GM13976 (cell line): ENCODE results near the gene GBP3.
"Not testable (repeated sequence)": the region's sequence is repeated elsewhere in the genome, so short reads cannot be mapped to it uniquely, and the experiment has no call there.

Source experiments
- DNase-seq: peaks from one replicate; pipeline ENCODE4 v3.0.0; 2012; ENCODE audit warnings: low spot score
- in situ Hi-C: fragments of 300-500 bp; cut with MboI; formaldehyde crosslinking; loops from one replicate; pipeline ENCODE4 v1.12.0; 2022; ENCODE audit warnings: low sequenced_read_pairs, mixed read lengths, inconsistent platforms; ENCODE audit not compliant: unreplicated experiment
- TF ChIP-seq, protein P1 (sequence below): IDR thresholded peaks from 2 replicates; pipeline ENCODE4 v1.5.1; 2012; ENCODE audit warnings: borderline replicate concordance, mild to moderate bottlenecking; ENCODE audit not compliant: insufficient read depth; ENCODE audit errors: extremely low read depth, missing control alignments, control extremely low read depth

Gene GBP3

DNA sequence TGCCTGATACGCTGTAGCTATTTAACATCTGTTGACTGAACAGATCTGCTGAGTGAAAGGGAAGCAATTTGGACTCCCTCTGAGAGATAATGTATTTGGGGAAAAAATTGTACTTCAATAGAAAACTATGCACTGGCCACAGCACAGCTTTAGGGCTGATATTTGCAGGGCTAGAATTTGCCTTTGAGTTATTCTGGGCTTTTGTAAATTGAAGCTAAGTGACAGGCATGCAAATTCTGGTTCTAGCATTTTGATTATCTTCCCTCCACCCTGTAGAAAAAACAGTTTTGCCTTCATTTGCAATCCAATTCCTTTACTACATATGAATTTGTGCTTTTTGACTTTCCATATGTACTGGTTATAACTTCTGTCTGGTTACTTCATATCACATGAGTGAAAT, 38.1 kb downstream of the GBP3 start:
- no peak for DNase-seq
- TF ChIP-seq, protein P1, sequence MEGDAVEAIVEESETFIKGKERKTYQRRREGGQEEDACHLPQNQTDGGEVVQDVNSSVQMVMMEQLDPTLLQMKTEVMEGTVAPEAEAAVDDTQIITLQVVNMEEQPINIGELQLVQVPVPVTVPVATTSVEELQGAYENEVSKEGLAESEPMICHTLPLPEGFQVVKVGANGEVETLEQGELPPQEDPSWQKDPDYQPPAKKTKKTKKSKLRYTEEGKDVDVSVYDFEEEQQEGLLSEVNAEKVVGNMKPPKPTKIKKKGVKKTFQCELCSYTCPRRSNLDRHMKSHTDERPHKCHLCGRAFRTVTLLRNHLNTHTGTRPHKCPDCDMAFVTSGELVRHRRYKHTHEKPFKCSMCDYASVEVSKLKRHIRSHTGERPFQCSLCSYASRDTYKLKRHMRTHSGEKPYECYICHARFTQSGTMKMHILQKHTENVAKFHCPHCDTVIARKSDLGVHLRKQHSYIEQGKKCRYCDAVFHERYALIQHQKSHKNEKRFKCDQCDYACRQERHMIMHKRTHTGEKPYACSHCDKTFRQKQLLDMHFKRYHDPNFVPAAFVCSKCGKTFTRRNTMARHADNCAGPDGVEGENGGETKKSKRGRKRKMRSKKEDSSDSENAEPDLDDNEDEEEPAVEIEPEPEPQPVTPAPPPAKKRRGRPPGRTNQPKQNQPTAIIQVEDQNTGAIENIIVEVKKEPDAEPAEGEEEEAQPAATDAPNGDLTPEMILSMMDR: no peak
- in situ Hi-C loops: no loop called here

DNA sequence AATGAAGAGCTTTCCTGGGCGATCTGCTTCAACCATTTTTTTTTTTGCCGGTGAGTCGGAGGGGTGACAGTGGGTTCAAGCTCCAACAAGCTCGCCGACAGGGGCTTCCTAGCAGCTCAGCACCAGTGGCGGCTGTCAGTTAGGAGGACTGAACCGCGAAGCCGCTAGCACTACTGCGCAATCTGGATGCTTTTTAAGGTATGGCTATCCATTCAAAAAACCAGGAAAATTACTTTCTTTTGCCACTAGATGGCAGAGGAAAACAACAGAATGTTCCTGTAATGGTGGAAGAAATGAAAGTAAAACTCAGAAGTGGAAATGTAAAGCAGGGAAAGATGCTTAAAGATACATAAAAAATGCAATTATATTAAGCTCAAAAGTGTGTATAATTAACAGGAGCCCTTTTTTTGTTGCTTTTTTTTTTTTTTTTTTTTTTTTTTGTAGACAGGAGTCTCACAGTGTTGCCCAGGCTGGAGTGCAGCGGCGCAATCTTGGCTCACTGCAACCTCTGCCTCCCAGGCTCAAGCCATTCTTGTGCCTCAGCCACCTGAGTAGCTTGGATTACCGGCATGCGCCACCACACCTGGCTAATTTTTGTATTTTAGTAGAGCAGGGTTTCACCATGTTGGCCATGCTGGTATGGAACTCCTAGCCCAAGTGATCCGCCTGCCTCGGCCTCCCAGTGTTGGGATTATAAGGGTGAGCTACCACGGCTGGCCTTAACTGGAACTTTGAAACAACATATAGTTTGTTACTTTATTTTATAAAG, 38.7 kb downstream of the GBP3 start:
- TF ChIP-seq, protein P1: peak; percentile 13
- in situ Hi-C loops: no loop called here
- peak; percentile 36 for DNase-seq

DNA sequence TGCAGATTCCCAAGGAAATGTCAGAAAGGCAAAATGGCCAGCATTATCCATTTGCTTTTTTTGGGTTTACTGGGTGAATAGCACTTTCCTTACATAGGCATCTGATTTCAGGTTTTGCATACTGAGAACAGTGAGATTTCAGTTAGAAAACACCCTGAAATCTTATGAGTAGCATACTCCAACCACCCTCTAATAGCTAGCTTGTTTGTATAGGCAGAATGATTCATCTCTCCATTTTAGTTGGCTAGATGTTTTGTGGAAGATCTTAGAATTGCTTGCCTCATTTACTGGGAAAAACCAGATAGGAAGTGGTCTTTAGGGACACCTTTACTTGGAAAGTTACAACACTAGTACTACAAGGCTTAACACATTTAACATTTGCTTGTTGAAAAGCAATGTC, 40.6 kb downstream of the GBP3 start:
- in situ Hi-C loops: no loop called here
- no peak for DNase-seq
- TF ChIP-seq, protein P1: no peak

DNA sequence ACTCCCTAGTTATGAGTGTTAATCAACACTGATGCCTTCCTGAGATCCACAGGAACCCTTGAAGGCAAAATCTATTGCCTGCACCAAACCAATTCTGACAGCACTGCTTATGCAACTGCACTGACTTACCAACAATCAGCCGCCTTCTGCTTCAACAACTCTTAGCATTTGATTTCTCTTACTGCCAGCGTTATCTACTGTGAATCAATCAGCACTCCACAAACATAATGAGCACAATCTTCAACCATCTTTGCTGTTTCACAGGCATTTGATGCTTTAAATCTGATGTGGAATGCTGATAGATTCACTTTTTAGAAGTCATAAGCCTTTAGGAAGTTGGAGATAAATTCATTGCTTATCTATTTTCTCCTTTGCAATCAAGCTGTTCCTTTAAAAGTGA, 41.2 kb downstream of the GBP3 start:
- in situ Hi-C loops, DNase-seq: not testable (repeated sequence)

DNA sequence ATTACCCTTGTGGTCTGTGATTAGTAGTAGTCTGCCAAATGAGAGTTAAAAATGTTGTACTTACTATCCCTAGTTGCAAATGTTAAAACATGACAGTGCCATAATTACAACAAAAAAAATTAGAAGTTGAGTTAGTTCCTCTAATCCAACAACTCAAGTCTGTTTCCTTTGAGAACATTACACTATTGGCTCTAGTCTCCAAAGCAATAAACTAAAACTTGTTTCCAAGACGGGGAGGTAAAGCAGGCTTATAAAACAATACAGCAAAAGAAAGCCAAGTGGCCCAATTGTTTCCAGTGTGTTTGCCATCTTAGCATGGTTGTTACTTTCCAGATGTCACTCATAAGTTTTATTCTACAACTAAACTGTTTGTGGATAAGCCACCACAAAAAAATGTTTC, 41.8 kb downstream of the GBP3 start:
- TF ChIP-seq, protein P1: no peak
- no peak for DNase-seq
- in situ Hi-C loops: no loop called here

DNA sequence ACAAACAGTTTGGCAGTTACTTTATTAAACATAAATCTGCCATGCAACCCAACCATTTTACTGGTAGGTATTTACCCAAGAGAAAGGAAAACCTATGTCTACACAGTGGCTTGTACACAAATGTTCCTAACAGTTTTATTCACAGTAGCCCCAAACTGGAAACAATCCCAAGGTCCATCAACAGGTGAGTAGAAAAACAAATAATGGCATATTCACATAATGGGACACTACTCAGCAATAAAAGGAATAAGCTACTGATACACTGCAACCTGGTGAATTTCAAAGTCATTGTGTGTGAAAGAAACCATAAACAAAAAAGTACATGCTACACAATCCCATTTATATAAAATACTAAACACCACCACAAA, 42.9 kb downstream of the GBP3 start:
- in situ Hi-C loops: no loop called here

More for the DNA sequence above, 42.9 kb downstream of the GBP3 start:
- TF ChIP-seq, protein P1: no peak
- no peak for DNase-seq
